Pulmonary artery endothelial cell (primary cell): ENCODE measurements around the gene FCN3. TPM values are rescaled to one million over a fixed set of nuclear protein-coding genes. Genes with fewer than 3 reads are reported as not detected.
A peak's percentile ranks its signal among the peaks of the same experiment; 100 is the strongest.

Experiments used
- DNase-seq: peaks from one replicate; pipeline ENCODE4 v3.0.0-alpha.2; 2011; ENCODE audit warnings: low read depth, low spot score
- total RNA-seq: library from RNA; depleted of rRNA; stranded (reverse); fragments of >200 nt; gene quantifications from 2 replicates; pipeline ENCODE4 v1.2.3, GENCODE V29; 2014

FCN3 gene
- total RNA-seq, 1 donor from 2014 or later: 0.07 TPM

- DNase-seq: no peak
Observed at GRCh38 chr1:27341525-27342252, 32.9 kb downstream of the FCN3 start, which contains the start of gene SYTL1. Gene SYTL1, plus strand, starts transcription at chr1:27342022. Its CDS starts 3,313 bp downstream, at chr1:27345335.

- DNase-seq: no peak
Observed at GRCh38 chr1:27339213-27339612, 35.4 kb downstream of the FCN3 start.

- DNase-seq: no peak
Observed at GRCh38 chr1:27338751-27339150, 35.9 kb downstream of the FCN3 start.

GRCh38 chr1:27336756-27337155 is 37.9 kb downstream of the FCN3 start:
- DNase-seq: no peak

GRCh38 chr1:27335506-27336422 is 38.9 kb downstream of the FCN3 start:
- no peak for DNase-seq

DNA sequence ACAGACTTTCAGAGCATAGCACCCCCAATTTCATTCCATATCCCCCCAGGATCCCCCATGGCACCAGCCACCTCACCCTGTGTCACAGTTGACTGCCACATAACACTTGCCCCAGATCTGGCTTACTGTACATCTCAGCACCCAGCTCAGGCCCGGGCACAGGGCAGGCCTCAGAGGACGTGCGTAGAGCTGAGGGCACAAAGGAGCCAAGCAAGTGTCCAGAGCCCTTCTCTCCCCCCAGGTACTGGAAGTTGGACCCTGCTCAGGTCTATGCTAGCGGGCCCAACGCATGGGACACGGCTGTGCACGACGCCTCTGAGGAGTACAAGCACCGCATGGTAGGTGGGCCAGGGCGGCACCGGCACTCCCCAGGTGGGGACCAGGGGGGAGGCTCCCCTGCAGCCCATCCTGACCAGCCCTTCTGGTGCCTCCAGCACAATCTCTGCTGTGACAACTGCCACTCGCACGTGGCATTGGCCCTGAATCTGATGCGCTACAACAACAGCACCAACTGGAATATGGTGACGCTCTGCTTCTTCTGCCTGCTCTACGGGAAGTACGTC is 40.8 kb downstream of the FCN3 start:
- DNase-seq: no peak

DNA sequence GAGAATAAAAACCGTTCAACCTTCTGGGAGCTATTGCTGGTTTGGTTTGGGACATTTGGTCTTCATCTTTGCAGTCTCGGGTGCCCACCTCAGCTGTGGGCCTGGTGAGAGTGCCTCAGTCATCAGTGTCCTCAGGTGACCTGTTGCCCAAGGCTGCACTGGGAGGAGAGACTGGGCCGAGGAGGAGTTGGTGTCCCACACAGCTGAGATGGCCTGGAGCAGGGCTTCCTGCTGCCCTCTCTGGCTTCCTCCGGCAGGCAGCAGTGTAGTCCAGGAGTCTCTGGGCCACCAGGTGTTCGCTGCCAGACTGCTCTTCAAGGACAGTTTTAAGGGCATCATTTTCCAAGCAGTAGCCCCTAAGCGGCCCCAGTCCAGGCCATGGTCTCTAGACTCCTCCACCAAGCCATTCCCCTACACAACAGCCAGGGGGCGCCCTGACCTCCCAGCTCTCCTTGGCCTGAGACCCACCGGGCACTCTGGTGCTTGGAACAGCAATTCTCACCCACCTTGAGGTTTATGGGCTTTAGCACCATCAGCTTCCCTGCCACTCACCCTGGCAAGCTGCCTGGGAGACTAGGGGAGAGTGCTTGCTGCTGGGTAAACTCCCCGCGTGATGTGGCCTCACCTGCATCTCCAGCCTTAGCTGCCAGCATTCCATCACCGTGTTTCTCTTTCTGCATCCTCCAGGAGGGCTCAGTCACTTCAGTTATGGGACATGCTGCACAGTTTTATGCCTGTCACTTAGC is 41.9 kb downstream of the FCN3 start:
- DNase-seq: no peak

- DNase-seq: no peak
Observed at GRCh38 chr1:27331922-27332321, 42.7 kb downstream of the FCN3 start.

DNA sequence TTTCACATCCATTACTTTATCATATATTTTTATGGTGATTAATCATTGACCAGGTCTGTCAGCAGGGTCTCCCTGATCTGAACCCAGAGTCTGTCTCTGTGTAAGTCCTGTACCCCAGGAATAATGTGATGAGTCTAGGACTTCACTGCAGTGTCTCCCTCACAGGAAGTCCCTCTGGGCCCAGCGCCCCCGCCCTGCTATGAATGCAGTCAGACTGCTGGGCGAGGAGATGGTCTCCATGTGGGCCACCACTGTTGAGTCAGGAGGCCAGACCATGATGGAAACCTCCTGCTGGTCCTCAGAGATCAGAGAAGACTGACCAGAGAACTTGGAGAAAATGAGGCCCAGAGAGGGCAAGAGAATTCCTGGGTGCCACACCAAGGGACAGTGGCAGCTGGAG is 43.2 kb downstream of the FCN3 start:
- DNase-seq: no peak

GRCh38 chr1:27330786-27331185 is 43.8 kb downstream of the FCN3 start:
- no peak for DNase-seq

- no peak for DNase-seq
Observed at GRCh38 chr1:27327964-27328363, 46.7 kb downstream of the FCN3 start.

- DNase-seq: no peak
Observed at GRCh38 chr1:27325286-27325685, 49.3 kb downstream of the FCN3 start.

DNA sequence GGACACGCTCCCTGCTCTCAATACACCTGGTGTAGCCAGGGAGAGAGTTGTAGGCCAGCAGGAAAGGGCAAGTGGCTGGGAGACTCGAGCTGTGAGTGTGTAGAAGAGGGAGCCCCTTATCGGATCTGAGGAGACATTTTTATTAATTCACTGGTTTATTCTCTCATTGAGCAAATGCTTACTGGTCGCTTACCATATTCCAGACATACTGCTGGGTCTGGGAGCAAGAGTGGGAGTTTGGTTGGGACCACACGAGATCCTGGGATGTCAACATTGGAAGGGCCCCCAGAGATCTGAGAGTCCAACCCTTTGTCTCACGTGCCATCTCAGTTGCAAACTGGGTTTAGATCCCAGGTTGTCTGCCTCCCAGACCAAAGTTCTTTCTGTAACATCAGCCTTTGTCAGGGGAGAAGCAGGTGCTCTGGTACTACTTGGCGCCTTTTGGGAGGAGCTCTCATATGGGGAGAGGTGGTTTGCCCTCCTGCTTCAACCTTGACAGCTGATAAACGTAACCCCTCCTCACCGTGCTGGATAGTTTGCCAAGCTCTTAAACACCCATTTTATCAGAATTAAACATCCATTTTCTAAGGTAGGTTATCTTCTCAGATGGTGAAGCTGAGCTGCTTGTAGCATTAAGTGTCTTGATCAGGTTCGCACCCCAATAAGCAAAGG is 51.9 kb downstream of the FCN3 start:
- no peak for DNase-seq

GRCh38 chr1:27321813-27322568 is 52.6 kb downstream of the FCN3 start, which contains the start of gene TMEM222:
Gene TMEM222, plus strand, starts transcription at chr1:27322163. Its CDS starts 35 bp downstream, at chr1:27322198.
- peak; percentile 89 for DNase-seq

Other genes with a start within 250 kb of the FCN3 start
- 8.2 and 8.9 TPM in 2 replicates for gene SLC9A1, start 219.7 kb downstream of the FCN3 start, total RNA-seq
- gene WDTC1, start 140.2 kb downstream of the FCN3 start, total RNA-seq: 18.3 and 22.3 TPM in 2 replicates
- 26.3 and 33.2 TPM in 2 replicates for gene TMEM222, start 52.7 kb downstream of the FCN3 start, total RNA-seq
- gene SYTL1, start 32.8 kb downstream of the FCN3 start, total RNA-seq: under 0.01 and 0.78 TPM in 2 replicates
- 10.0 and 10.4 TPM in 2 replicates for gene MAP3K6, start 7.9 kb downstream of the FCN3 start, total RNA-seq
- not detected in 2 replicates for gene CD164L2, start 8.5 kb upstream of the FCN3 start, total RNA-seq
- gene GPR3, start 17.8 kb upstream of the FCN3 start, total RNA-seq: 0.49 and 0.86 TPM in 2 replicates
- gene WASF2, start 115.3 kb upstream of the FCN3 start, total RNA-seq: 33.7 and 35.2 TPM in 2 replicates
- 4.3 and 7.0 TPM in 2 replicates for gene AHDC1, start 229.3 kb upstream of the FCN3 start, total RNA-seq